Measurements from ENCODE around the gene PDE4D. TPM values are rescaled to one million over a fixed set of nuclear protein-coding genes. Genes with fewer than 3 reads are reported as not detected.

Gene PDE4D
- polyA plus RNA-seq, 1 donor: 23.1 TPM

DNA sequence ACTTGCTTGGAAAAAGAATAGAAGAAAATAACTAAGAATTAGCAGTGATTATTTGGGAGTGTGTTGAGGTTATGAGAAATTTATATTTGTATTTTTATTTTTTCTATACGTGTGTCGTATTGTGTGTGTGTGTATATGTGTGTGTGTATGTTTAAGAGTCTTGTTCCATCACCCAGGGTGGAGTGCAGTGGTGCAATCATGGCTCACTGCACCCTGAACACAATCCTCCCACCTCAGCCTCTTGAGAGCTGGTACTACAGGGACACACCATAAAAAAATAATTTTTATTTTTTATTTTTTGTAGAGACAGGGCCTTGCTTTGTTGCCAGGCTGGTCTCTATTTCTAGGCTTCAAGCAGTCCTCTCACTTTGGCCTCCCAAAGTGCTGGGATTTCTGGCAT, 643.8 kb downstream of the PDE4D start:
- no peak for DNase-seq

- no peak for DNase-seq
These were observed 644.4 kb downstream of the PDE4D start for GRCh38 chr5:59249160-59249559.

- DNase-seq: no peak
These were observed 646.6 kb downstream of the PDE4D start for GRCh38 chr5:59246882-59247281.

DNA sequence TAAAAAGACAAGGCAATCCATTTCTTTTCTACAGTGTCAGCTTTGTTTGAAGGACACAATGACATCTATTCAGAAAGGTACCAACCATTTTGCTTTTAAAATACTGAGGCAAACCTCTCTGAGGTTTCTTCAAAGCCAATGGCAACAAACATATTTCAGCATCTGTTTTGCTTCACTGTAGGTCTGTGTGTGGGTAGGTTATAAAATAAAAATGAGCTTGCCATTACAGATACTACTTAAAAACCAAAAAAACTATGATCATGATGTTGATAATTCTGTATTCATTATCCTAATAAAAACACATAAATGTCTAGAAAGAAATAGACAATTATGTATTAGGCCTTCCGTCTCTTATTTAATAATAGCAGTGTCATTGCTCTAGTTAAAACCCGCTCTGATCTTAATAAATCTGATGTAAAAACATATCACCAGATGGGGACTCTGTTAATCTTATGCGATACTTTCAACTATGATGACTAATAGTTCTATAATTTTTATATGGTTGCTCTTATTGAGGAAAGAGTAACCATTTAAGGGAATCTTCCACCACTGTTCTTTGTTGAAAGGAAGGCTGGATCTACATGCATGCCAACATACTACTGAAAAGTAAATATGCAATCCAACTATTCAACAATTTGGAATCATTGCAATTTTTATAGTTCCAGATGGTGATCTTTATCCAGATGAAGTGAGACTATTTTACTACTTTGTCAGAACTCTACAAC, 647.2 kb downstream of the PDE4D start:
- DNase-seq: no peak

DNA sequence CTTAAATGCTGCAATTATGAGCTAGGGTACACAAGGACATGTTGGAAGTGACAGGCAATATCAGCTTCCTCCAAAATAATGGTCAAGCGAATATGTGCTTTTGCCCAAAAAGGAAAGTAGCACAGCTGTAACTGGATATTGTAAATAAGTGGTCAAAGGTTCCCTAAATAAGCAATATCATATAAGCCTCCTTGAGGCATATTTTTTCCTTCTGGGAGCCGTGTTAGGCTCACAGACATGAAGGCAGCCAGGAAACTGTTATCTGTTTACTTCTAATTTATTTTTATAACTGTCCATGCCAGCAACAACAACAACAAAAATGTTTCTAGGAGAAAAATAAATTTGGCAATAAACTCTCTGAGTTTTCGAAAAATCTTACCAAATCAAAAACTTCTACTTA, 648.3 kb downstream of the PDE4D start:
- no peak for DNase-seq

- DNase-seq: no peak
These were observed 652.0 kb downstream of the PDE4D start for GRCh38 chr5:59241552-59241951.

DNA sequence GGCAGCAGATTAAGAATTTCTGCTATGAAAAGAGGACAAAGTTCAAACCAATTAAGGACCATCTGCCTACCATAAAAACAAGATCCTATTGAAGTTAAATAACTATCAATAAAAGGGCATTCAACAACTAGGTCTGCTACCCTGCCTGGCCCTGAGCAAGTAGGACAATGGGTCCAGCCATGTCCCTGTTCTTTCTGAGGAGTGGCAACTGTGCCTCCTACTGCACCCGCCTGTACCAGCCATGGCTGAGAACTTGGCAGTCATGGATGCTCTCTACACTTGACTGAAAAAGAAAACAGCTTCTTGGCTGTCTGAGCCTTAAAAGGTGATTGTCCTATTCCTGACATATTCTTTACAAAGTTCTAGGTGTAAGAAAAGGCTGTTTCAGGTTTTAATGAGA, 652.4 kb downstream of the PDE4D start:
- no peak for DNase-seq

GRCh38 chr5:59238126-59238902, 655.2 kb downstream of the PDE4D start:
- DNase-seq: no peak

DNA sequence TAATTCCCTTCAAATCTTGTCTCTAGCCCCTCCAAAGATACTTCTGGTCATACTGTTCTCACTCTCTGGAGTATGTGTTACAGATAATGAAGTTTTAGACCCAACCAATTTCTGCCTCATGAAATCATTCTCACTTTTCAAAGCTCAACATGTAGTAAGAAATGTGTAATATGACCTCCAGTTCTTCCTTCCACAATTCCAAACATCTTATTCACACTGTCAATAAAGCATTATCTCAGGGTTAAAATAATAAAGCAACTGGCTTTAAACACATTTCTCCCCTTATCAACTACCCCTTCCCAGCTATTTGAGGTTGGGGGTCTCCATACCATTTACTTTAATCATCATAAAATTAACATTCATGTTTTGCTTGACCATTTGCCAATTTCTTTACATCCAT, 656.5 kb downstream of the PDE4D start:
- DNase-seq: no peak

- no peak for DNase-seq
These were observed 657.1 kb downstream of the PDE4D start for GRCh38 chr5:59236448-59236847.

- DNase-seq: no peak
These were observed 659.3 kb downstream of the PDE4D start for GRCh38 chr5:59234236-59234635.

DNA sequence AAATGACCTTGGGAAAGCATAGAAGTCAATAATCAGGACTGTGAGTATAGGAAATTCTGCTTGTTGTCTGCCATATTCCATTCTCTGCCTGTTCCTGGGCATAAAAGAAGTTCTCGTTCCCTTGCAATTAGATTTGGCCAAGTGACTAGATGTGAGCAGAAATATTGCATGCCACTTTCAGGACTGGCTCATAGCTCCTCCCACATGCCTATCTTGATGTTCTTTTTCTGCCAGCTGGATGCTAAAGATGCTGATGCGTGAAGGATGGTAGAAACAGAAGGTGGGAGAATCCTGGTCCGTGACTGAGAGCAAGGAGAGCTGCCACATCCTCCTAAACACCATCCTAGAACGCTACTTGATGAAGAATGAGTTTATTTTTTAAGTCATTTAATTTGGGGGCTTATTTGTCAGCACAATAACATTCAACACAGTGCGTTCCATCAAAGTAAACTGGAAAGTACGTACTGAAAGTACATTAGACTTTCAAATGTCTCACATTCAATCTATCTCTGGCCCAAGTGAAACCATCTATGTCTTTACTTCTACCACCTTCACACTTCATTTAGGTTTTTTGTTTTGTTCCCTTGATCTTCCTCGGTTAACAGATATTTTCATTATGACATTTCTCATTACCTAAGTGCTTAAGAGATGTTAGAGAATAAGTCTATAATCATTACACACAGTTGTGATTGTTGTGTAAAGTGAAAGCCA, 662.1 kb downstream of the PDE4D start:
- no peak for DNase-seq

DNA sequence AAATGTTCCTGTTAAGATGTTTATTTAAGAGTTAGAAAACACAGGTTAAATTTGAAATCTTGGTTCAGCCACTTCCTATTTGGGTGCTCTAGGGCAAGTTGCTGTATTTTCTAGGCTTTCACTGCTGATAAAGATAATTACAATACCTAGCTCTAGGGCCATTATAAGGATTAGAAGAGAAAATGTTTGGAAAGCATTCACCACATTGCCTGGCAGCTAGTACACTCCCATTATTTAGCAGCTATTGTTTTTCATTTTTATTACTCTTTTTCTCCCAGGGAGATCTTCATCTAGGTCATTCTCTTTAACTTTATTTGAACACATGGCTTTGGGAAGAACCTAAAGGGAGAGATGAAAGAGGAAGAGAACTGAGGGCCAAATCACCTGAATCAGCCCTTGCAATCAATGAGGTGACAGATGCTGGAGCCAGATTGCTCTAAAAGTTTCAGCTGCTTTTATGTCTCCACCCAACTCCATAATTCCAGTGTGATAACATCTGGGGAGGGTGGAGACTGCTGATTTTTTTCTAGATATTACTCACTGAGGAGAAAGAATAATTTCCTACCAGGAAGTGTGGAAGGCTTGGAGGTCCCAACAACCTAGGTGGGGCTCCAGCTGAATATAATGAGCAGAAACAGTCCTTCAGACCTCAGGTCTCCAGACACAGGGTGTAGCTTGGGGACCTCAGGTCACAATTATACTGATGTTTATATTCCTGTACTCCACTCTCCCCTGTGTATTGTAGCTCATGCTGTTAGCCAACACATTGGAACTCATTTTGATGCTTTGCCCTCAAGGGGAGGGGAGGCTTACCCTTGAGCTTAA, 670.6 kb downstream of the PDE4D start:
- DNase-seq: no peak

DNA sequence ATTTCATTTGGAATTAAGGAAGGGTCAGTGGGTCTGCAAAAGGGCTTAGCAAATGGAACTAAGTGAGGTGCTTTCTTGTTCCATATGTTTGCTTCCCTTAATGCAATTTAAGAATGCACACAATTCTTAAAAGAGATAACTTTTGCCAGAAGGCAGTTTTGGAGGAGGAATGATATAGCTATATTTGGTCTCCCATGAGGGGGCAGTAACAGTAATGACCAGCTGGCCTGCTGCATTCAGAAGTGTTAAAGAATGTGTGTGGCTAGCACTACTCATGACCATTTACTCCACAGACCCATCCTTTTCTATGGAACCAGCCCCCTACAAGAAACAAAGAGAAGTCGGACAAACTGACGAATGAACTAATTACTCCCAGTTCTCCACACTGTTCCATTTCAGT, 671.8 kb downstream of the PDE4D start:
- DNase-seq: no peak

GRCh38 chr5:59218424-59219045, 675.0 kb downstream of the PDE4D start:
- DNase-seq: no peak

- no peak for DNase-seq
These were observed 676.7 kb downstream of the PDE4D start for GRCh38 chr5:59216841-59217240.

- DNase-seq: no peak
These were observed 680.9 kb downstream of the PDE4D start for GRCh38 chr5:59212596-59212995.

GRCh38 chr5:59209758-59210359, 683.7 kb downstream of the PDE4D start:
- DNase-seq: no peak

DNA sequence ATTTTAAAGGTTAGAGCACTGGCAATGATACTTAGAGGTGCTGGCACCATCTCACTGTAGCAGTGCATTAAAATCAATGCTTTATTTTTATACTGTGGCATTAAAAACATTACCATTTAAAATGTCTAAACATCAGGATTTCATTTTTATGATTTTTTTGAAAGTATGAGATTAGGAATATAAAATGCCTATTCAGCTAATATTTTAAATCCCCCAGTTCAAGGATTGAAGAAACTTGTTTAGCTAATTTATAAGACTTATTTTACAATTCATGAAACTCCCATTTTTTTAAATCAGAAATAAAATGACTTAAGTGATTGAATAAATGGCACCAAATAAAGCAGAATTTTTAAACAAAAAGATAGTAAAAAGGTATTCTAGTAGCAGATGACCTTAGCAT, 685.1 kb downstream of the PDE4D start:
- DNase-seq: no peak

DNA sequence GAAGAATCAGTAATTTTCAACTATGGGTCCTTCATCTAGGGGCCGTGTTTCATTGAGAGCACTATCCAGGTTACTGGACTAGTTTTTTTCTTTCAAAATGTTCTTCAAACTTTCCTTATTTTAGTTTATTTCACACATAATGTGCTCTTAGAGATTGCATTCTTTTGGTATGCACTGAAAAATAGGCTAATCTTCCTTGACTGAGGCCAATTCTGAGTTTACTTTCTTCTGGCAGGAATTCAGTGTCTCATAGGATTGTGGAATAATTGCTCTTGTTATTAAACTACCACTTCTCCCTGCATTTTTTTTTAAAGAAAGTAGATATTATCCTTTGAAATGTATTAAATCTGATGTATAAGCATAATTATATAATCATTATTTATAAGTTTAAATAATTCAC, 686.1 kb downstream of the PDE4D start:
- DNase-seq: no peak

DNA sequence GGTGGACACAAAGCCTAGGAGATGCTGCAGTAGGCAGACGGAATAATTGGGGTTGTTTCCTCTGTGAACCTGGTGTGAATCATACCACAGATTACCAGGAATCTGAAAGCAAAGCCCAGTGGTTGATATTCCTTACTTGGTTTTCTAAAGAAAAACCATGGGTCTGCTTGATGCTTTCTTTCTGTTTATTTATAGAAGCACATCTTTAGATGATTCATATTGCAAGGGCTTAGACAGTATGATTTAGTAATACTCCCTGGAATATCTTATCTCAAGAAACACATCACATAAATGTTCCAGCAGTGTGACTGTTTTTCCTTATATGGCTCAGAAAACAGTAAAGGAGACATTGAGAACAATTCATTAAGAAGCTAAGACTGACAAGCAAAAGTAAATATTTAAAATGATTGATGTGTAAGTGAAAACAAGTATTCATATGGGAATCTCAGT, 687.4 kb downstream of the PDE4D start:
- no peak for DNase-seq

Data from left kidney (tissue), 2 donors.